GM03348 (cell line): Measurements from ENCODE around the gene SEC61A2.
"Not testable (repeated sequence)": the region's sequence is repeated elsewhere in the genome, so short reads cannot be mapped to it uniquely, and the experiment has no call there.

ENCODE experiments used
- DNase-seq: peaks from one replicate; pipeline ENCODE4 v3.0.0; 2012; ENCODE audit warnings: low spot score

Gene SEC61A2

DNA sequence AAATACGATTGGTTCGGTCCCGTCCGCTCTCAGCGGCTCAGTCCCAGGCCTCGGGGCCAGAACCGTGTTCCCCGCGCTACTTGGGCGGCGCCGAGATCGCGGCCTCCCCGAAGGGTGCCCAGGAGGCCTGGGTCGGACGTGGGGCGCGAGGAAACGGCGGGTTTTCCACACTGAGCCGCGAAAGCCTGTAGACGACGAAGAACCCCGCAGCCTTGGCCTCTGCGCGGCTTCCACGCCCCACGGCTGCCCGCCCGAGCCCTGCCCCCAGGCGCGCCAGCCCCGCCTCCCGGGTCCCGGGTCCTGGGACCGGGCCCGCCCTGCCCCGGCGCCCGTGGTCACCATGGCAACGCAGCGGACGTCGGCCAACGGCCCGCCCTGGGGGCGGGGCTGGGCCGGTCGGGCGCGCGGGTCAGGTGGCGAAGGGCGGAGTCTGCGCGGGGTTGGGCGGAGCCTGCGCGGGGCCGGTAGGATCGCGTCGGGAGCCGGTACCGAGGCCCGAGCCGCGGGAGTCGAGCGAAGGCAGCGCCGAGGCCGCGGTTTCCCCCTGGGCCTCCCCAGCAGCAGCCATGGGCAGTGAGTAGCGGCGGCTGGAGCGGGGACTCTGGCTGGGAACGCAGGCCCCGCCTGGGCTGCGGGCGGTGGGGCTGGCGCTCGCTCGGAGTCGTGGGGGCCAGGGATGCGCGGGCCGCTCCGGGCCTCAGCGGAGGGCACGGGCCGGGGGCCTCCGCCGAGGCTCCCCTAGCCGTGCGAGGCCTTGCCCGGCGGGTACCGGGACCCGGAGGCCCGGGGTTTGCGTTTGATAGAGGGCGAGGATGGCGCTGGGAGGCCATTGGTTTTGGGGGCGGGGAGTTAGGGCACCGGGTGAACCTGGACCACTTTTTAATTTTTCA lies at the start of gene SEC61A2:
Gene SEC61A2, plus strand, starts transcription at position 456 of the 890 bp plus-strand sequence. Its CDS starts 111 bp downstream, at position 567.
- peak; percentile 100 for DNase-seq

DNA sequence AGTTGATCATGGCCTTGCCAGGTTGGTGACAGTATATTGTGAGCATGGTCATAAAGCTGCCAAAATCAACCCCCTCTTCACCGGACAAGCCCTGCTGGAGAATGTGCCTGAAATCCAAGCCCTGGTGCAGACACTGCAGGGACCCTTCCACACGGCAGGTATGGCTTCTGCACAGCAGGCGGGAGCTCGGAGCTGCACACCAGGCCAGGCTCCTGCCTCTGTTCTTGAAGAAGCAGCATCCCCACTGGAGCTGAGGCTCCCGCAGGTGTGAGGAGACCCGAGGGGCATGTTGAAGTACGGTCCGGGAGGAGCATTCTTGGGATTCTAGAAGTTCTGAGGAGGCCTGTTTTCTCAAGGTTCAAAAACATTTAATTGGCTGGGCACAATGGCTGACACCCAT lies 48.0 kb upstream of the SEC61A2 start:
- DNase-seq, result no peak

DNA sequence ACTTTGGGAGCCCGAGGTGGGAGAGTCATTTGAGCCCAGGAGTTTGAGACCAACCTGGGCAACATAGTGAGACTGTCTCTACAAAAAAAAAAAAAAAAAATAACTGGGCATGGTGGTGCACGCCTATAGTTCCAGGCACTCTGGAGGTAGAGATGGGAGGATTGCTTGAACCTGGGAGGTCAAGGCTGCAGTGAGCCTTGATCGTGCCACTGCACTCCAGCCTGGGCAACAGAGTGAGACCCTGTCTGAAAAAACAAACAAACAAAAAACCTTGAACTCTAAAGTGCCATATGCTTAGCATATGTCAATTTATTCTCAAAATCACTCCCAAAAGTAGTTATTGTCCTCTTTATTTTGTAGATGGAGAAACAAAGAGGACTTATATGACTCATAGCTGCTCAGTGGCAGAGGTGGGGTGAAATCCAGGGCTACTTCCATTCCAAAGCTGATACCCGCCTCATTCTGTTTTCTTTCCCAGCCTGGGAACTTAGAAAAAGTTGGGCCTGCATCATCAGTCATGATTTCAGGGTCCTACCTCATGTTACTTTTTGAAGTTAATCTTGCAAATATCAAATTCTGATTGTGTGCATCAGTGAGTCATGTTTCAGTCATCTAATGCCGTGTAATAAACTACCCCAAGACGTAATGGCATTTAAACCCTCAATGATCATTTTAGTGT lies 47.5 kb upstream of the SEC61A2 start:
- no peak for DNase-seq

DNA sequence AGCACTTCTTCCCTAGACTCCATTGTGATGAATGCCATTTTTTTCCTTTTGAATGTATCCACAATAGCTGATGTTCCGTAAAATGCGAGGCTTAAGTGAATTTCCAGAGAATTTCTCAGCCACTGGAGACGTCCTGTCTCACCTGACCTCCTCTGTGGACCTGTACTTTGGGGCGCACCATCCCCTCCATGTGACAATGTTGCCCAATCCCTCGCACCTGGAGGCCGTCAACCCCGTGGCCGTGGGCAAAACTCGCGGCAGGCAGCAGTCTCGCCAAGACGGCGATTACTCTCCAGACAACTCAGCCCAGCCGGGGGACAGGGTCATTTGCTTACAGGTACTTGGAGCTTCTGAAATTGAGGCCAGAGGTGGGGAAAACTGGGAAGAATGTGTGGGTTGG lies 40.6 kb upstream of the SEC61A2 start:
- no peak for DNase-seq

DNA sequence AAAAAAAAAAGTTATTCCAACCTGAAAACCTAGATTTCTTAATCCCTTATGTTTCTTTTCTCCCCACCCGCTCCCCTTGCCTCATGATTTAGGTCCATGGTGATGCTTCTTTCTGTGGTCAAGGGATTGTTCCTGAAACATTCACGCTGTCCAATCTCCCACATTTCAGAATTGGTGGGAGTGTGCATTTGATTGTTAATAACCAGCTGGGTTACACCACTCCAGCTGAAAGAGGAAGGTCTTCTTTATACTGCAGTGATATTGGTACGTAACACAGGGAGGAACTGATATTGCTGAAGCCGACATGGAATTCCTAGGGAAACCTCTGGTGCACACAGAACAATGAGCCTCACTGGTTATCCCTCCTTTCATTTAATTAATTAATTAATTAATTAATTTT lies 38.1 kb upstream of the SEC61A2 start:
- no peak for DNase-seq

DNA sequence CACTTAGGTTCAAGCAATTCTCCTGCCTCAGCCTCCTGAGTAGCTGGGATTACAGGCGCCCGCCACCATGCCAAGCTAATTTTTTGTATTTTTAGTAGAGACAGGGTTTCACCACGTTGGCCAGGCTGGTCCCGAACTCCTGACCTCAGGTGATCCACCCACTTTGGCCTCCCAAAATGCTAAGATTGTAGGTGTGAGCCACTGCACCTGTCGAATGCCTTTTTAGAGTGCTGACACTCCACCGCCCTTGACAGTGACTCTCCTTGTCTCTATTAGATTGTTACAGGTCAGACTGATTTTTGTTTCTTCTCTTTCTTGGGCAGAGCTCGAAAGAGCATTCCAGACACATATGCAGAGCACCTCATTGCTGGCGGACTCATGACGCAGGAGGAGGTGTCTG lies 32.1 kb upstream of the SEC61A2 start:
- DNase-seq, result not testable (repeated sequence)

DNA sequence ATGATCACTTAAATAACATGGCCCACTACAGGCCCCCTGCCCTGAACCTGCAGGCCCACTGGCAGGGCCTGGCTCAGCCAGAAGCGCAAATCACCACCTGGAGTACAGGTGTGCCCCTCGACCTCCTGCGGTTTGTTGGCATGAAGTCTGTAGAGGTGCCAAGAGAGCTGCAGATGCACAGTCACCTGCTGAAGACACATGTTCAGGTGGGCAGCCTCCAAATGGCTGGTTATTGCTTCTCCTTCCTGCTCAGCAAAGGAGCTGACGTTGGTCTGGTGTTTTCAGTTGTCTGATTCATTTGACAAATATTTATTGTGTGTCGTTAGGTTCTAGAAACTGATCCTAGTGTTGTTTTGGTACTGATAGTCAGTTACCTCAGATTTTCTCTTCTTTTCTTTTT lies 31.7 kb upstream of the SEC61A2 start:
- no peak for DNase-seq

DNA sequence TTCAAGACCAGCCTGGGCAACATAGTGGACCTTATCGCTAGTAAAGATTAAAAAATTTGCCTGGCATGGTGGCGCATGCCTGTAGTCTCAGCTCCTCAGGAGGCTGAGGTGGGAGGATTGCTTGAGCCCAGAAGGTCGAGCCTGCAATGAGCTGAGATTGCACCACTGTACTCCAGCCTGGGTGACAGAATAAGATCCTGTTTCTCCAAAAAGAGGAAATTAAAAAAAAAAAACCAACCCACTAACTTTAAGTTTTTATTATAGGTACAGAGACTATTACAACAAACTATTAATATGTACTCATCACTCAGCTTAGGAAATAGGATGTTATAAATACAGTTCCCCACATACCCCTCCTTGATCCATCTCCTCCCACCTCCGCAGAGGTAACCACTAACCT lies 30.5 kb upstream of the SEC61A2 start:
- DNase-seq, result no peak

DNA sequence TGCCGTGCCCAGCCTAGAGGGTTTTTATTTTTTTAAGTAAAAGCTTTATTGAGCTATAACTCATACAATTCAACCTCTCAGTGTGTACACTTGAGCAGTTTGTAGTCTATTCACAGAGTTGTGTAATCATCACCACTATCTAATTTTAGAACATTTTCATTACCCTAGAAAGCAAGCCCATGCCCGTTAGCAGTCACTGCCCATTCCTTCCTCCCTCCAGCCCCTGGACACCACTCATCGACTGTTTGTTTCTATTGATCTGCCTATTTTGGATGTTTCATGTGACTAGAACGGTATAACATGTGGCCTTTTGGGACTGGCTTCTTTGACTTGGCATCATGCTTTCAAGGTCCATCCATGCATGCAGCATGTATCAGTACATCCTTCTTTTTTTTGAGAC lies 25.7 kb upstream of the SEC61A2 start:
- DNase-seq, result no peak

DNA sequence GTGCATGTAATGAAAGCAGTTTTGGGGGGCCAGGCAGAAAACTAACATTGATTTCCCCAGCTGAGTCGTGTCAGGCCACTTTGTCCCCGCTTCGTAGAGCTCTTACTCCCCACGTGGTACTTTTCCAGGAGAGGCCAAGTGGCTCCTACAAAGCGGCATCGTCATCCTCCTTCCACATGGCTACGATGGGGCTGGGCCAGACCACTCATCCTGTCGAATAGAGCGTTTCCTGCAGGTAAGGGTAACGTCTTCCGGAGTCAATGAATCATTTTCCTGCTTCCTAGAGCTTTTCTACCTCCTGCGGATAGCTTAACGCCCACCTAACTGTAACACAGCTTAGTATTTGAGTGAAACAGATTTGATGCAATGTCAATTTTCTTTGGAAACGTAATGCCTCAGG lies 21.7 kb upstream of the SEC61A2 start:
- no peak for DNase-seq

DNA sequence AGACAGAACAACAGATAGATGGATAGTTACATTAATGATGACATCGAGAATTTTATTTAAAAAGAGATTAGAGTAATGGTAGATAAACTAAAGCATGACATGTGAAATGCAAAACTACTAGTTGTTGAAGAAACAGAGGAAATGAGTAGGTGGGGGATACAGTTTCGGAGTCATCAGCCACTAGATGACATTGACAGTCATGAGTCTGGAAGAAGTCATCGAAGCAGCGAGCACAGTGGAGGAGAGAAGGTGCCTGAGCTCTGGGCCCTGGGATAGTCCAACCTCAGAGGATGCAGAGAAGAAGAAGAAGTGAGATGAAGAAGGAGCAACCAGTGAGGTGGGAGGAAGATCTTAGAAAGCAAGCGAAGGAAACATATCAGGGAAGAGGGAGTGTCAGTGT lies 20.2 kb upstream of the SEC61A2 start:
- no peak for DNase-seq

DNA sequence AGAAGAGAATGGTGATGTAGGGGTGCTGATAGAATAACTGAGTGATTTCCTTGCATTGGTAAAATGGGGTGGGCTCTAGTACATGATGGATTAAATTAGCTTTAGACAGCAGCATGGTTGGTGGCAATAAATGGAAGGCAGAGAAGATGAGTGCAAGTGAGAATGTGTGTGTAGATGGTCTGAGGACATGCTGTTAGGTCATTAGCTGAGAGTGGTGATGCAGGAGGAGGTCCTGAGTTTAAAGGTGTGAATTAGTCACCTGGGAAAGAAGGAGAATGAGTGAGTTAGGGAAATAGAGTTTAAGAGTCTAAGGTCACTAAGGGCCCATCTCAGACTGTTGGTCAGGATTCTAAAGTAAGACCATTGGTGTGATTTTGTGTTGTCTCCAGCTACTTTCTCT lies 17.9 kb upstream of the SEC61A2 start:
- DNase-seq, result no peak

DNA sequence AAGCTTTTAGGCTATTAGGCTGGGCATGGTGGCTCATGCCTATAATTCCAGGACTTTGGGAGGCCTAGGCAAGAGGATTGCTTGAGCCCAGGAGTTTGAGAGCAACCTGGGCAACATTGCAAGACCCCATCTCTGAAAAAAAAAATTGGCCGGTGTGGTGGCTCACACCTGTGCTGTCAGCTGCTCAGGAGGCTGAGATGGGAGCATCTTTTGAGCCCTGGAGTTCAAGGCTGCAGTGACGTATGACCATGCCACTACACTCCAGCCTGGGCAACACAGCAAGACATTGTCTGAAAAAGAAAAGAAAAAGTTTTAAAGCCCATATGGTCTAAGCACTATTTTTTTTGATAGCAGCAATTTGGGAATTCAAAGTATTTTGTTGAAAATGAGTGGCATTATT lies 15.8 kb upstream of the SEC61A2 start:
- DNase-seq, result no peak

DNA sequence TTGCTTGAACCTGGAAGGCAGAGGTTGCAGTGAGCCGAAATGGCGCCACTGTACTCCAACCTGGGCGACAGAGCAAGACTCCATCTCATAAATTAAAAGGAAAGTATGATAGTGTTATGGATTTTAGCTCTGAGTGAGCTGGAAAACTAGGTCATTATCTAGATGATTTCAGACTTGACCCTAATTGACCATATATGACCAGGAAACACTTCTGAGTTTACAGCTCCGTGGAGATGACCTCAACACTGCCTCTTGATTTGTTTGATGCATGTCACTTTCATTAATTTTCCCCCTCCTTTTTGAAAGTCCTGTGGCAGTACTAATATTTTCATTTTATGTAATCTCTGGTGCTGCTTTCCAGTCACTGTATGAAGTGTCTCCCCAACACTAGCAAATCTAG lies 7.8 kb upstream of the SEC61A2 start:
- no peak for DNase-seq

DNA sequence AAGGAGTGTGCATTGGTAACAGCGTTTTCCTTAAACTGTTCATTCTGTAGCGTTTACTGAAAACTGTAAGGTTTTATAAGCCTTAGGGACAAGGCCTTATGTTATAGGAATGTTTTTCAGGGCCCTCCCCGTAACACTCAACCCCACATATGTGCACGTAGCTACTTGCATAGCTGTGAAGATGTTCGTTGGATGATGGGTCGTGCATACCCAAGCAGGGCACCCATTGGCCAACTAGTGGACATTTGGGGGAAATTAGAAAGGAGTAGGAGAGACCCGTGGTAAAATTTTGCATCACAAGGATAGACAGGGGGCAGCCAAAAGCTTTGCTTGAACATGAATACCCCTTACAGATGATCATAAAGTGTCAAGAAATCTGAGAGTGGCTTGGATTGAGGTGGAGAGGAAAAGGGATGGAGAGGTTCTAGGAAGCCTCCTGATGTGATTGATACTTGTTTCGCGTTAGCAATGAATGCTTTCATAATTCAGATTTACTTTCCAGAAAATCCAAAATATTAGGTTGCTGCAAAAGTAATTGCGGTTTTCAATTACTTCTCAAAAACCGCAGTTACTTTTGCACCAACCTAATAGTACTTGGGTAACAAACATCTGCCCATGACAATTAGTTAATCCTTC lies 878 bp downstream of the SEC61A2 start:
- DNase-seq, result peak; percentile 76

DNA sequence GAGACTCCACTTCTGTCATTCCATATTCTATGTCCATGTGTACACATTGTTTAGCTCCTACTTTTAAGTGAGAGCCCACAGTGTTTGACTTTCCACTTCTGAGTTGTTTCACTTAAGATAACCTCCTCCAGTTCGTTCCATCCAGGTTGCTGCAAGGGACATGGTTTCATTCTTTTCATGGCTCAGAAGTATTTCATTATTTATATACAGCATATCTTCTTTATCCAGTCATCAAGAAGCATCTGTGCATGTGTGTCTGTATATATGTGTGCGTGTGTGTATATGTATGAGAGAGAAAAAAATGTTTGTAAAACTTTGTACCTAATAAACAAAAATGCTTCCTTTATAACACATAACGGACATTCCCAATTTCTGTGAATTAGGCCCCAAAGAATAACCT lies 6.2 kb downstream of the SEC61A2 start:
- no peak for DNase-seq

DNA sequence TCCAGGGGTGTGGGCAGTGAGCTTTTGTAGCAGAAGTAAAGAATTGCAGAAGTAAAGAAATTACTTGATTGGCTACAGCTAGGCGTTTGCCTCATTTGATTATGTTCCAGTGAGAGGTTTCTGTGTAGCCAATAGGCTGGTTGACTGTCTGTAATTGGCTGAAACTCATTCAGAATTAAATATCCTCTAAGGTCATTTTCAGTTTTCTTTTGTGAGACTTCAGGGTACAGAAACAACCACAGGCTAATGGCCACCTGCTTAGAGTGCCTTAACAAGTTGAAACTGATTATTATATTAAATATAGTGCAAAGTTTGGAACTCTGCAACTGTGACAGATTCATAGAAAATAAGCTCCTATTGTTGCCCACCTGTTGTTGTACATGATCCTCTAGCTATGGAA lies 10.6 kb downstream of the SEC61A2 start:
- DNase-seq, result no peak

DNA sequence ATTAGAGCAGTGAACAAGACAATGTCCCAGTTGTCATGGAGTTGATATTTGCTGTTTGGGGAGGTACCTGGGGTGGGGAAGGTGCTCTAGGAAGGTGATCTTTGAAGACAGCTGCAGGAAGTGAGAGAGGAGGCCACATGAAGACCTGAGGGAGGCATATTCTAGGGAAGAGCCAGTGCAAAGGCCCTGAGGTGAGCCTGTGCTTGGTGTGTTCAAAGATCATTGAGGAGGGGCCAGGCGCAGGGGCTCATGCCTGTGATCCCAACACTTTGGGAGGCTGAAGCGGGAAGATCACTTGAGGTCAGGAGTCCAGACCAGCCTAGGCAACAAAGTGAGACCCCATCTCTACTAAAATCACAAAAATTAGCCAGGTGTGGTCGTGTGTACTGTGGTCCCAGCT lies 15.1 kb downstream of the SEC61A2 start:
- no peak for DNase-seq

DNA sequence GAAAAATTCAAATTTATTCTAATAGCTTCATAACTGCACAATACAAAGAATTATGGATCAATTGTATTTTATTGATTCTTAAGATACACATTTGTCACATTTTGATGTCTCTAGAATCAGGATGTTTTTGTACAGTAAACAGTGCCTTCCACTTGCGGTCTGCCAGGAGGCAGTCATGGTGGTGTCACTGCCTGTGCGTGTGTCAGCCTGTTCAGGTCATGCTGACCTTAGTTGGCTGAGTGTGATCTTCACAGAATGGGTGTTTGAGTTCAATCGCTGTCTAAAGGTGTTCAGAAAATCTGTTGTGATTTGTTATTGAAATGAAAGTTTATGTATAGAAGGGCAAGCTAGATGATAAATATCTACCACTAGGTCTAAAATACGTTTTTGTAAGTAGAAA lies 20.7 kb downstream of the SEC61A2 start:
- DNase-seq, result no peak

DNA sequence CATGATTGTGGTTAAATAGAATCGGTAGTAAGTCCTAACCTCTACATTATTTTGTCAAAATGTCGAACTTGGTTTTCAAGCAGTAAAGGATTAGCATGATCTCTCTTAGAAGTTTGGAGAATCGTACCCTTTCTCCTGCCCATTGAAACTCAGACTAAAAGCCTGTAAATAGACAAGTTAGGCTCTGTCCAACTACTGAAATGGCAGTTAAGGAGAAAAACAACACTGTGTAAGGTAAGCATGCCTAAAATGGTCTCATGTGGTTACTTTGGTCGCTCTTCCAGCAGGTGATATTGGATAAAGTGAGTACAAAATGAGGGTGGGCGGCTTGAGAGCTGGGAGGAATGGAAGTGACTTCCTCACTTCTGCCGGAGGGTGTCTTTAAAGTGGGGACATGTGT lies 25.0 kb downstream of the SEC61A2 start:
- no peak for DNase-seq

DNA sequence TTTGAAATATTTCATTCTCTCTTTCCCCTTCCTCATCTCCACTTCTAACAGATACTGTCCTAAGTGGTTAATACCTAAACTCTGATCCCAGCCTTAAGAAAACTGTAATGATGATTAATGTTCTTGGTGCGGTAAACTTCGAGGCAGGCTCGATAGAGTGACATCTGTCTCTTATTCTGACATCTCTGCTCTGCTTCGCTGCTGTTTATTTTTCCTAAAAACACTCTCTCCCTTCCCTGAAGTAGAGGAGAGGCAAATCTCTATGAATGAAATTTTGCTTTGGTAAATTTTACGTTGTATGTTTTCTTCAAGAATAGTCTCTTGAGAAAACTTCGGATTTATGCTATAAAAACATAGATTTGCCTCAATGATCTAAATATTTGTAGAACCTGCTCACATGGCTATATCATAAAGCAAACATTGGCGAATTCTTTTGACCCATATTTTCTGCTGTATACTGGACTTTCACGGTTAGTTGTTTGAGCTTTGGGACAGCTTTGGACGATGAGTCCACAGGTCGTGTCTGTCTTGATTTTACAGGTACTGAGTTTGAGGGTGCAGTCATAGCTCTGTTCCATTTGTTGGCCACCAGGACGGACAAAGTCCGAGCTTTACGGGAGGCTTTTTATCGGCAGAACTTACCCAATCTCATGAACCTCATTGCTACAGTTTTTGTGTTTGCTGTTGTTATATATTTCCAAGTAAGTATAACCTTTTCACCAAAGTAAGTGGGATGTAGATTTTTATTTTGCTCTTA lies 27.1 kb downstream of the SEC61A2 start:
- DNase-seq, result no peak

DNA sequence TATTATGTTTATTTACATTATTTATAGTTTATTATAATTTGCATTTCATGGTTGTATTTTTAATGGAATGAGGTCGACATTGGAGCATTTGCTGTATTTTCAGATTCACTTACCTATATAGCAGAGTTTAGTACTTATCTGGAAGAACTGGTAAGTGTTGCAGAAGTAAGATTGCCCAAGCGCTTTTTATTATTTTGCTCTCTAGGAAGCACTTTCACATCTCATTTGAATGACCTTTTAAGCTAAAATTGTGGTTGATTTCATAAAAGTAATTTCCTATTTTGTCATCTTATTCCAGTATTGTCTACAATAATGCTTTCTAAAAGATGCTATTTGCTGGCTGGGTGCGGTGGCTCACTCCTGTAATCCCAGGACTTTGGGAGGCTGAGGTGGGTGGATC lies 28.6 kb downstream of the SEC61A2 start:
- no peak for DNase-seq
